Stimulated activated naive CD4-positive, alpha-beta T cell treated with Interleukin-2 at 50 U/mL for 16 hours (primary cell): Measurements from ENCODE around the gene RRAS.

Experiments used
- DNase-seq: peaks from one replicate; lab custom pipeline; 2025; lab: John Stamatoyannopoulos, UW

Gene RRAS

GRCh38 chr19:49640113-49640898 lies at the start of gene RRAS:
RRAS (minus strand) TSS chr19:49640143; CDS start chr19:49640098, 45 bp downstream.
- DNase-seq, result peak; percentile 100

- no peak for DNase-seq
Measured at GRCh38 chr19:49689133-49690078, 49.5 kb upstream of the RRAS start, which contains the start of gene ADM5. ADM5 (plus strand) TSS chr19:49689594; CDS start chr19:49689838, 244 bp downstream.

GRCh38 chr19:49688531-49689132 lies 48.7 kb upstream of the RRAS start:
- DNase-seq, result no peak

GRCh38 chr19:49687566-49688316 lies 47.8 kb upstream of the RRAS start:
- no peak for DNase-seq

GRCh38 chr19:49687150-49687549 lies 47.2 kb upstream of the RRAS start:
- no peak for DNase-seq

- no peak for DNase-seq
Measured at GRCh38 chr19:49686503-49687088, 46.7 kb upstream of the RRAS start.

- DNase-seq, result no peak
Measured at GRCh38 chr19:49685845-49686332, 45.9 kb upstream of the RRAS start.

GRCh38 chr19:49684983-49685553 lies 45.1 kb upstream of the RRAS start:
- DNase-seq, result no peak

GRCh38 chr19:49684251-49684982 lies 44.5 kb upstream of the RRAS start:
- peak; percentile 11 for DNase-seq

- DNase-seq, result no peak
Measured at GRCh38 chr19:49683814-49684250, 43.9 kb upstream of the RRAS start.

- no peak for DNase-seq
Measured at GRCh38 chr19:49682274-49682673, 42.3 kb upstream of the RRAS start.

- no peak for DNase-seq
Measured at GRCh38 chr19:49681830-49682229, 41.9 kb upstream of the RRAS start.

GRCh38 chr19:49680421-49681351 lies 40.7 kb upstream of the RRAS start:
- DNase-seq, result peak; percentile 90

GRCh38 chr19:49679771-49680413 lies 39.9 kb upstream of the RRAS start:
- no peak for DNase-seq

GRCh38 chr19:49678985-49679770 lies 39.2 kb upstream of the RRAS start:
- DNase-seq, result no peak

- DNase-seq, result peak; percentile 75
Measured at GRCh38 chr19:49677901-49678674, 38.1 kb upstream of the RRAS start.
